ENCODE results near the gene NUCKS1. TPM values are rescaled to one million over a fixed set of nuclear protein-coding genes. Genes with fewer than 3 reads are reported as not detected.

The NUCKS1 gene
- total RNA-seq, 1 donor from 2014 or later, result 104 TPM

- H3K4me3 ChIP-seq (ENCODE audit: low read depth, low read length), result peak overlapping the region; percentile 88
- DNase-seq (ENCODE audit: low read depth), result peak; percentile 33
- TF ChIP-seq, protein P1, sequence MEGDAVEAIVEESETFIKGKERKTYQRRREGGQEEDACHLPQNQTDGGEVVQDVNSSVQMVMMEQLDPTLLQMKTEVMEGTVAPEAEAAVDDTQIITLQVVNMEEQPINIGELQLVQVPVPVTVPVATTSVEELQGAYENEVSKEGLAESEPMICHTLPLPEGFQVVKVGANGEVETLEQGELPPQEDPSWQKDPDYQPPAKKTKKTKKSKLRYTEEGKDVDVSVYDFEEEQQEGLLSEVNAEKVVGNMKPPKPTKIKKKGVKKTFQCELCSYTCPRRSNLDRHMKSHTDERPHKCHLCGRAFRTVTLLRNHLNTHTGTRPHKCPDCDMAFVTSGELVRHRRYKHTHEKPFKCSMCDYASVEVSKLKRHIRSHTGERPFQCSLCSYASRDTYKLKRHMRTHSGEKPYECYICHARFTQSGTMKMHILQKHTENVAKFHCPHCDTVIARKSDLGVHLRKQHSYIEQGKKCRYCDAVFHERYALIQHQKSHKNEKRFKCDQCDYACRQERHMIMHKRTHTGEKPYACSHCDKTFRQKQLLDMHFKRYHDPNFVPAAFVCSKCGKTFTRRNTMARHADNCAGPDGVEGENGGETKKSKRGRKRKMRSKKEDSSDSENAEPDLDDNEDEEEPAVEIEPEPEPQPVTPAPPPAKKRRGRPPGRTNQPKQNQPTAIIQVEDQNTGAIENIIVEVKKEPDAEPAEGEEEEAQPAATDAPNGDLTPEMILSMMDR (conservative IDR thresholded peaks at IDR 0.05; ENCODE audit: low read depth, low read length), result no peak
These were observed 1.4 kb downstream of the NUCKS1 start for GRCh38 chr1:205748403-205749233.

GRCh38 chr1:205746757-205747412, 3.1 kb downstream of the NUCKS1 start:
- TF ChIP-seq, protein P1 (conservative IDR thresholded peaks at IDR 0.05; ENCODE audit: low read depth, low read length), result no peak
- peak overlapping the region; percentile 88 for H3K4me3 ChIP-seq (ENCODE audit: low read depth, low read length)
- DNase-seq (ENCODE audit: low read depth), result no peak

DNA sequence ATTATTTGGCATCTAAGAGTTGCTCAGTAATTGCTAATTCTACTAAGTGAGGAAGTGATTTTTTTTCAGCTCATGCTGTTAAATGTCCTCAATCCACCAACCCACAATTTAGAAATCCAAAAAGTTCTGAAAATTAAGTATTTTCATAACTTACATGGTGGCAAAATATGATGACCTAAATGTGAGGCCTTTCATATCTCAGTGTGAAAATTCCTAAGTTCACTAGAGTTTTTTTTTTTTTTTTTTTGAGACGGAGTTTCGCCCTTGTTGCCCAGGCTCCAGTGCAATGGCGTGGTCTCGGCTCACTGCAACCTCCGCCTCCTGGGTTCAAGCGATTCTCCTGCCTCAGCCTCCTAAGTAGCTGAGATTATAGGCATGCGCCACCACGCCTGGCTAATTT, 5.6 kb downstream of the NUCKS1 start:
- TF ChIP-seq, protein P1 (conservative IDR thresholded peaks at IDR 0.05; ENCODE audit: low read depth, low read length), result no peak
- no peak for DNase-seq (ENCODE audit: low read depth)

GRCh38 chr1:205743977-205744376, 6.0 kb downstream of the NUCKS1 start:
- DNase-seq (ENCODE audit: low read depth), result no peak
- TF ChIP-seq, protein P1 (conservative IDR thresholded peaks at IDR 0.05; ENCODE audit: low read depth, low read length), result no peak
- H3K4me3 ChIP-seq (ENCODE audit: low read depth, low read length), result peak overlapping the region; percentile 2

More for the DNA sequence above, 5.6 kb downstream of the NUCKS1 start:
- no peak overlapping the region for H3K4me3 ChIP-seq (ENCODE audit: low read depth, low read length)

- DNase-seq (ENCODE audit: low read depth), result no peak
- no peak overlapping the region for H3K4me3 ChIP-seq (ENCODE audit: low read depth, low read length)
- TF ChIP-seq, protein P1 (conservative IDR thresholded peaks at IDR 0.05; ENCODE audit: low read depth, low read length), result no peak
These were observed 8.3 kb downstream of the NUCKS1 start for GRCh38 chr1:205741681-205742080.

- DNase-seq (ENCODE audit: low read depth), result no peak
- TF ChIP-seq, protein P1 (conservative IDR thresholded peaks at IDR 0.05; ENCODE audit: low read depth, low read length), result peak; percentile 38
- no peak overlapping the region for H3K4me3 ChIP-seq (ENCODE audit: low read depth, low read length)
These were observed 10.4 kb downstream of the NUCKS1 start for GRCh38 chr1:205739348-205740160.
